ENCODE measurements around the gene CTNNBIP1. TPM values are rescaled to one million over a fixed set of nuclear protein-coding genes. Genes with fewer than 3 reads are reported as not detected.
"Not testable (repeated sequence)": the region's sequence is repeated elsewhere in the genome, so short reads cannot be mapped to it uniquely, and the experiment has no call there.

CTNNBIP1 gene
- polyA plus RNA-seq, 4 donors: 30.7 to 36.5 (median 34.8) TPM

- no peak for DNase-seq (ENCODE audit: low read depth in 4 of 4, low spot score in 3 of 4)
Observed at GRCh38 chr1:9814619-9815018, 95.5 kb downstream of the CTNNBIP1 start.

GRCh38 chr1:9811239-9811966 lies 98.7 kb downstream of the CTNNBIP1 start:
- no peak for DNase-seq (ENCODE audit: low read depth in 4 of 4, low spot score in 3 of 4)

- no peak for DNase-seq (ENCODE audit: low read depth in 4 of 4, low spot score in 3 of 4)
Observed at GRCh38 chr1:9809100-9809510, 101.0 kb downstream of the CTNNBIP1 start.

DNA sequence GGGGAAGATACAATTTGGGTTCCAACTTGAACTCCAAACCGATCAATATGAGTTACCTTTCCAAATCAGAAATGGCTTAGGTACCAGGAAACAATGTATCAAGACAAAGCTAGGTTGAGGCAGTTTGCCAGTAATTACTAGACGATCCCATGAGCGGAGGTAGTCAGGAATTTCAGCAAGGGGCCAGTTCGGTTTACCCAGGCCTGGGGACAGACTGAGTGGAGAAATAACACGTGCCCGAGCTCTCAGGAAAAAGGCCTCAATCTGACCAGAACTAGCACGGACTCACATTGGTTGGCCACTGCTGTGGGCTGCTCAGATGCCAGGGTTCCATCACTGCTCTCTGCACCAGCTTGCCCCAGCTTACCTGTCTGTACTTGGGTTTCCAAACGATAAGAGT lies 101.6 kb downstream of the CTNNBIP1 start:
- DNase-seq (ENCODE audit: low read depth in 4 of 4, low spot score in 3 of 4): no peak

GRCh38 chr1:9807541-9807940 lies 102.5 kb downstream of the CTNNBIP1 start:
- no peak for DNase-seq (ENCODE audit: low read depth in 4 of 4, low spot score in 3 of 4)

GRCh38 chr1:9805972-9806371 lies 104.1 kb downstream of the CTNNBIP1 start:
- not testable (repeated sequence) for DNase-seq (ENCODE audit: low read depth in 4 of 4, low spot score in 3 of 4)

DNA sequence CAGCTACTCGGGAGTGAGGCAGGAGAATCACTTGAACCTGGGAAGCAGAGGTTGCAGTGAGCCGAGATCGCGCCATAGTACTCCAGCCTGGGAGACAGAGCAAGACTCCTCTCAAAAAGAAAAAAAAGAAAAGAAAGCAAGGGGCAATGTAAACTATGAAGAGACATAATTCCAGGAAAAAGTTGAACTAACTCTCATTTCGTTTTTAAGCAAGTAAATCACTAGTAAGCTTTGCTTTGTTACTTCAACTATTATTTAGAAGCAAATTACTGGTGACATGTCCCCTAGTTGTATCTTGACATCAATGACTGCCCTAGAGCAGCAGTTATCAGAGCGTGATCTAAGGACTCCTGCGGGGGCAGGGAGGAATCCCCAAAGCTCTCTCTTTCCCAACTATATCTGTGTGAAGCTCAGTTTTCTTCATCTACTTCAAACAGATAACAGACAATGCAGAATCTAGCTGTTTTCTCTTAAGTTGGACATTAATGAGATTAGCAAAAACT lies 105.0 kb downstream of the CTNNBIP1 start:
- DNase-seq (ENCODE audit: low read depth in 4 of 4, low spot score in 3 of 4): no peak

DNA sequence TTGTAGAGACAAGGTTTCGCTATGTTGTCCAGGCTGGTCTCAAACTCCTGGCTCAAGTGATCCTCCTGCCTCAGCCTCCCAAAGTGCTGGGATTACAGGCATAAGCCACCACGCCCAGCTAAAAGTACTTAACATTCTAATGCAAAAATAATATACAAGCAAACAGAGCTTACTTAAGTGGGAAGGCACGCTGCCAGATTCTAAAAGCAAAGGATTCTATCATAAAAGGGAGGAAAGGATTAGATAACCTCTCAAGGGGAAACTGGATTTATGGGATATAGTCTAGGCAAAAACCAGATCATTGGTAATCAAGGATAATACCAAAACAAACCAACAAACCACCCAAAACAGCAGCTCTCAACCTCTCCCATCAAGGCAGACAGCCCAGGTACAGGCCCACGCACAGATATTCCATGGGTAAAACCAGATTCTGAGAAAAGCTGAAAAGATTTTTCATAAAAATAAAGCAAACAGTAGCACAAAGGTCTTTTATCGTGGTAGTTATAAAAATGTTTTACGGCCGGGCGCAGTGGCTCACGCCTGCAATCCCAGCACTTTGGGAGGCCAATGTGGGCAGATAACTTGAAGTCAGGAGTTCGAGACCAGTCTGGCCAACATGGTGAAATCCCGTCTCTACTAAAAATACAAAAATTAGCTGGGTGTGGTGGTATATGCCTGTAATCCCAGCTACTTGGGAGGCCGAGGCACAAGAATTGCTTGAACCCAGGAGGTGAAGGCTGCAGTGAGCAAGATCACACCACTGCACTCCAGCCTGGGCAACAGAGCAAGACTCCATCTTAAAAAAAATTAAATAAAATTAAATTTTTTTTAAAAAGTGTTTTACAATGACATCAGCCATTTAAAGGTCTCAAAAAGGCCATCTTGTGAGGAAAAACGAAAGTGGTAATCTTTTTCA lies 106.8 kb downstream of the CTNNBIP1 start:
- DNase-seq (ENCODE audit: low read depth in 4 of 4, low spot score in 3 of 4): not testable (repeated sequence)

GRCh38 chr1:9801909-9802308 lies 108.2 kb downstream of the CTNNBIP1 start:
- DNase-seq (ENCODE audit: low read depth in 4 of 4, low spot score in 3 of 4): no peak

Other genes with a start within 250 kb of the CTNNBIP1 start
- 100 to 1,000 TPM; 141 to 170 (median 147) TPM for gene CLSTN1, start 86.3 kb downstream of the CTNNBIP1 start, polyA plus RNA-seq (ENCODE audit: insufficient read length in 4 of 4)
- gene LZIC, start 33.1 kb upstream of the CTNNBIP1 start, polyA plus RNA-seq (ENCODE audit: insufficient read length in 4 of 4): 10 to 100 TPM; 60.1 to 74.9 (median 74.1) TPM
- gene NMNAT1, start 33.2 kb upstream of the CTNNBIP1 start, polyA plus RNA-seq (ENCODE audit: insufficient read length in 4 of 4): 10 to 100 TPM; 19.3 to 23.3 (median 21.6) TPM
- 10 to 100 TPM; 21.0 to 35.6 (median 33.6) TPM for gene RBP7, start 87.0 kb upstream of the CTNNBIP1 start, polyA plus RNA-seq (ENCODE audit: insufficient read length in 4 of 4)
- gene UBE4B, start 122.7 kb upstream of the CTNNBIP1 start, polyA plus RNA-seq (ENCODE audit: insufficient read length in 4 of 4): 10 to 100 TPM; 49.1 to 57.9 (median 50.8) TPM